Fibroblast of mammary gland (primary cell): ENCODE results near the gene POLR3K.

ENCODE experiments used
- DNase-seq: peaks from one replicate; pipeline ENCODE4 v3.0.0-alpha.2; 2010; ENCODE audit warnings: low read depth
- H3K4me3 ChIP-seq: 2 replicates; pipeline ENCODE4 v1.5.1; 2011; ENCODE audit warnings: low read depth, mild to moderate bottlenecking, low read length, moderate library complexity; ENCODE audit not compliant: control insufficient read depth
- CTCF ChIP-seq: conservative IDR thresholded peaks from 2 replicates; pipeline ENCODE4 v1.5.1; 2011; ENCODE audit warnings: low read depth, low read length, inconsistent platforms; ENCODE audit not compliant: control insufficient read depth, insufficient read depth

POLR3K gene

GRCh38 chr16:63998-64913, 10.8 kb upstream of the POLR3K start:
- H3K4me3 ChIP-seq = no peak overlapping the region
- DNase-seq = no peak
- TF ChIP-seq CTCF = no peak

GRCh38 chr16:63466-63865, 10.1 kb upstream of the POLR3K start:
- TF ChIP-seq CTCF = no peak
- no peak overlapping the region for H3K4me3 ChIP-seq
- DNase-seq = no peak

GRCh38 chr16:62968-63391, 9.6 kb upstream of the POLR3K start:
- no peak overlapping the region for H3K4me3 ChIP-seq
- no peak for DNase-seq
- no peak for TF ChIP-seq CTCF

- no peak overlapping the region for H3K4me3 ChIP-seq
- DNase-seq = no peak
- no peak for TF ChIP-seq CTCF
Measured at GRCh38 chr16:62283-62967, 9.0 kb upstream of the POLR3K start.

GRCh38 chr16:61879-62281, 8.5 kb upstream of the POLR3K start:
- no peak overlapping the region for H3K4me3 ChIP-seq
- no peak for TF ChIP-seq CTCF
- no peak for DNase-seq

GRCh38 chr16:60929-61878, 7.8 kb upstream of the POLR3K start:
- no peak for DNase-seq
- no peak for TF ChIP-seq CTCF
- no peak overlapping the region for H3K4me3 ChIP-seq
